ENCODE results near the gene IKZF1. TPM values are rescaled to one million over a fixed set of nuclear protein-coding genes. Genes with fewer than 3 reads are reported as not detected.

Gene IKZF1
- total and polyA plus RNA-seq, 9 of the 15 experiments (the other 6 are each of a cell fraction or from before 2014, with no cell fraction given), result 12.6 to 85.3 (median 44.7) TPM

- ChIA-PET CTCF (ENCODE audit: low intra/inter-chr PET ratio) (no interaction called here), POLR2A (interaction anchor here (0.7 to 1.0 kb wide), 2 partner anchors 13 to 181 kb away, joined by 3 read pairs; no protein-coding TSS in a partner anchor)
- DNase-seq (ENCODE audit: extremely low read depth in 1 of 4, low spot score in 3 of 4), result no peak
- Histone ChIP-seq H3K4me2 (ENCODE audit: insufficient read depth, low read length) (0 out of 2 replicates have a peak overlapping the region, but pooled peaks have one; percentile 0), H3K79me2 (ENCODE audit: control insufficient read depth, insufficient read depth, low read length) (no peaks in the 10 kb centered on the region), H3K27ac (ENCODE audit: extremely low read depth, low read depth, low read length) (no peak overlapping the region), H3K4me1 (replicated peaks in 1 of 2; ENCODE audit: control insufficient read depth in 2 of 2, insufficient read depth in 2 of 2, low read length in 2 of 2) (peaks cover 0 to 2% of the 10 kb centered on the region in 2 experiments; a peak in 1 of 5 replicates), H3K9me1 (ENCODE audit: control insufficient read depth, insufficient read depth, low read length) (no peaks in the 10 kb centered on the region), H3K4me3 (no peak overlapping the region), H2AFZ (ENCODE audit: low read depth, low read length) (peak overlapping the region; percentile 52), H3K36me3 (ENCODE audit: control insufficient read depth, insufficient read depth, low read length) (no peaks in the 10 kb centered on the region), H4K20me1 (replicated peaks; ENCODE audit: control insufficient read depth, insufficient read depth, low read length) (0 out of 2 replicates have a peak, but pooled peaks cover under 1% of the 10 kb centered on the region), H3K27me3 (ENCODE audit: control insufficient read depth in 2 of 2, insufficient read depth in 2 of 2, low read length in 2 of 2) (0 out of 5 replicates have a peak, but pooled peaks cover 0 to under 1% of the 10 kb centered on the region in 2 experiments), H3K9me3 (replicated peaks; ENCODE audit: control insufficient read depth, insufficient read depth, low read depth, low read length) (no peaks in the 10 kb centered on the region), H3K9ac (ENCODE audit: insufficient read depth in 1 of 2, low read depth in 2 of 2, low read length in 2 of 2) (no peak overlapping the region; a peak in 1 of 4 replicates)
- FAIRE-seq, result peak; percentile 40
- intact Hi-C loops (cut with micrococcal nuclease) (loop anchor here (5.0 to 10.0 kb wide), 3 partner anchors 49 to 562 kb away; no protein-coding TSS in a partner anchor), in situ Hi-C loops (cut with MboI) (no loop called here)
- no peak for ATAC-seq
- no TSS peak for BruUV-seq (replicated peaks)
- 17% methylated on average over 7 of the region's 7 CpGs for WGBS (ENCODE audit: insufficient coverage, low coverage, missing lambda C conversion rate)
- TF ChIP-seq MGA (IDR thresholded peaks at IDR 0.05), result 0 out of 2 replicates have a peak, but pooled peaks have one; percentile 17
- TF ChIP-seq ZMIZ1 (IDR thresholded peaks at IDR 0.05; ENCODE audit: low read depth in 2 of 2, low read length in 2 of 2), result no peak
- no peak for TF ChIP-seq SMARCC2 (IDR thresholded peaks at IDR 0.05; ENCODE audit: low read depth)
- peak; percentile 76 for TF ChIP-seq SPI1 (IDR thresholded peaks at IDR 0.05; ENCODE audit: borderline replicate concordance, low read depth, low read length)
Observed at GRCh38 chr7:50416527-50417182, 112.1 kb downstream of the IKZF1 start.
